SH-SY5Y (cell line): ENCODE measurements around the gene CCDC9.

Experiments used
- GATA2 ChIP-seq: IDR thresholded peaks from 2 replicates; pipeline ENCODE4 v1.6.1; 2011; ENCODE audit warnings: mild to moderate bottlenecking, low read depth, low read length
- GATA3 ChIP-seq: IDR thresholded peaks from 2 replicates; pipeline ENCODE4 v1.6.1; 2011; ENCODE audit warnings: low read depth, mild to moderate bottlenecking, low read length, moderate library complexity

CCDC9 gene

DNA sequence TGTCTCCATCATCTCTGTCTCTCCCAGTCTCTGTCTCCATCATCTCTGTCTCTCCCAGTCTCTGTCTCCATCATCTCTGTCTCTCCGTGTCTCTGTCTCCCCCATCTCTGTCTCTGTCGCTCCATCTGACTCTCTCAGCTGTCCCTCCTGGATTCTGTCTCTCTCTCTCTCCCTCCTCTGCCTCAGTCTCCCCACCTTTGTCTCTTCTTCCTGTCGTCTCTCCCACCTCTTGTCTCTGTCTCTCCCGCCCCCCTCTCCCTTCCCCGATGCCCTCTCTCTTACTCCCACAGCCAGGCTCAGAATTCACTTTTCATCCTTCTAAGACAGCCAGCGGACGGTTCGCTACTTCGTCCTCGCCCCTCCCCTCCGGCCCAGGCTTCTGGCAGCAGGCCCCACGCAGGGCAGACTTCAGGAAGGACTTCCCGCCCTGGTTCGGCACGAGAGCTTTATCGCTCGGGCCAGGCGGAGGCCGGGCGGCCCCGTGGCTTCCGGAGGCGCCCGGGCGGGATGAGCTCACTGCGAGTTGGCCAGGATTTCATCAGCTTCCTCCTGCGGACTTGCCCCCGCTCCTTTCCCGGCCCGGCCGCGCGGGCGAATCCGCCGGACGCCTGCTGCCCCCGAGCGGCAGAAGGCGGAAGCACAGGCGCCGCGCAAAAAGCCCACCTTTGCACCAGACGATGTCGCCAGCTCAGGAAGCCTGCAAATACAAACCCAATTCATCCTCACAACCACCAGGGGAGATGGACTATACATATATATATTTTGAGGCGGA is 12.4 kb upstream of the CCDC9 start:
- TF ChIP-seq GATA2: no peak
- TF ChIP-seq GATA3: no peak

DNA sequence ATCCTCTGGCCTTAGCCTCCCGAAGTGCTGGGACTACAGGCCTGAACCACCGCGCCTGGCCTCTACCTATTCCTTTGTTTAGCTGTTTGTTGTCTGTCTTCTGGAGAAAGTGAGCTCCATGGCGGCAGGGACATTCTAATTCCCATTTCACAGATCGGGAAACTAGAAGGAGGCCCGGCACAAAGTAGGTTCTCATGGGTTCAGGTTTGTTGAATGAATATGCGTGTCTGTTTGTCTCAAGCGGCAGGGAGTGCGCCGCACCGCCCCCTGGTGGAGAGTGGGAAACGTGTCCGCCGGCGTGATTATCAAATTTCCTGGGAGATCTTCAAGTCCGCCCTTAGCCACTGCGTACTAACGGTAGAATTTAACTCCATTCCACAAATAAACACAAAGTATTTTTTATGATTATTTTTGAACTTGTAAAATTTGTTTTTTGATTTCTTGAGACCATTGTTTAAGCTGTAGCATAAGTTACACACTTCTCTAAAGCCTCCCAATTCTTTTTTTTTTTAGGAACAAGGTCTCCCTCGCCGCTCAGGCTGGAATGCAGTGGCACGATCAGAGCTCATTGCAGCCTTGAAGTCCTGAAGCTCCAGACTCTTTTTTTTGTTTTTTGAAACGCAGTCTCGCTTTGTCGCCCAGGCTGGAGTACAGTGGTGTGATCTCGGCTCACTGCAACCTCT is 8.9 kb upstream of the CCDC9 start:
- TF ChIP-seq GATA2 (no peak), GATA3 (no peak)

- no peak for TF ChIP-seq GATA2
- no peak for TF ChIP-seq GATA3
These were observed 2.9 kb upstream of the CCDC9 start for GRCh38 chr19:47253467-47253881.

- TF ChIP-seq GATA3 (no peak), GATA2 (no peak)
These were observed 2.4 kb upstream of the CCDC9 start for GRCh38 chr19:47253970-47254369.

DNA sequence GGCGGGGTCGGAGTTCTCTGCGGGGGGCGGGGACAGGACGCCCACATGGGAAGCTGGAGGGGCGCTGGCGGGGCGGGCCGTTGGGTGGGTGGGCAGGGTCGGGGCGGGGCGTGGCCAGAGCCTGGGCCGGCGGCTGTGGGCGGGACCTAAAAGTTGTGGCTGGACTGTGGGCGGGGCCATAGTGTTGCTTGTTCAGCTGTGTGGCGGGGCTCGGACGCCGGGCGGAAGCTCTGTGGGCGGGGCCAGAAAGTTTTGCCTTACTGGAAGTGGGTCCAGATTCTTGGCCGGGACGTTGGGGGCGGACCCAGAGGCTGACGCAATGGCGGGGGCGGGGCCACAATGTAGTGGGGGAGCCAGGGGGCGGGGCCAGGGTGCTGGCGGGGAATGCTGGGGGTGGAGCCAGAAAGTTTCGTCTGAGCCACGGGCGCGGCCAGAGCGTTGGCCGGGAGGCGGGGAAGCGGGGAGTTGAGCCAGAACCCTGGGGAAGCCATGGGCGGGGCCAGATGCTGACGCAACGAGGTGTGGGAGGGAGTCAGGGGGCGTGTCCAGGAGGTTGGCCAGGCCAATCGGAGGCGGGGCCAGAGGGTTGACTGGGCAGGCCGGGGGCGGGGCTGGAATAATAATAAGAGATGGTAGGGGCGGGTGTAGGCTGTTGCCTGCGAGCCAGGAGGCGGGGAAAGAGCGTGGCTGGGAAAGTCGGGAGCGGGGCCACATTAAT is 527 bp downstream of the CCDC9 start:
- TF ChIP-seq GATA3: no peak
- TF ChIP-seq GATA2: no peak

DNA sequence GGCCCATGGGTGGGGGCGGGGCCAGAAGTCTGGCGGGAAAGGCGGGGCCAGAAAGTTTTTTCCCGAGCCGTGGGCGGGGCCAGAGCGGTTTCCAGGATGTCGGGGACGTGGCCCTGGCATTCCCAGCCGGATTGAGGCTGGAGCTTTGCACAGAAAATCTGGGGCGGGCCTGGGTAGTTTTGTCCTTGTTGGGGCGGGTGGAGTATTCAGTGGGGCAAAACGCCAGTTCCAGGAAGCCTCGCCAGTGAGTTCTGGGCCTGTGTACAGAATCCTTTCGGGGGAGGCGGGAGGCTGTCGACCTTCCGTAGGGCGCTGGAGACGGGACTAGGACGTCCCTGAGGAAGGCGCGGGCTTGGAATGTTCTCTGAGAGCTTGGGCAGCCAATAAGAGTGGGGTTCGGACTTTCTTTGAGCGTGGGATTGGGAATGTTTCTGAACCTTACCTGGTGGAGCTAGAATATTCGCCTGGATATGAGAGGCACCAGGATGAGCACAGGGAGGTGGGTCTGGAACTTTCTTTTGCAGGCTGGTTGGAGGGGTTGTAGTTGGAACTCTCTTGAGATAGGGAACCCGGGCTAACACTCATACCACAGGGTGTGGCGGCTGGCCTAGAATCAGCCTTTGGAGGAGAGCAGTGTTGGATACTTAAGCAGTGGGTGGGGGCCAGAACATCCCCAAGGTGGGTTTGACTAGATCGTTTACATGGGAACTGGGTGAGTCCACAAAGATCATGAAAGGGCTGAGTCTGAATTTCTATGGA is 1.3 kb downstream of the CCDC9 start:
- no peak for TF ChIP-seq GATA3

DNA sequence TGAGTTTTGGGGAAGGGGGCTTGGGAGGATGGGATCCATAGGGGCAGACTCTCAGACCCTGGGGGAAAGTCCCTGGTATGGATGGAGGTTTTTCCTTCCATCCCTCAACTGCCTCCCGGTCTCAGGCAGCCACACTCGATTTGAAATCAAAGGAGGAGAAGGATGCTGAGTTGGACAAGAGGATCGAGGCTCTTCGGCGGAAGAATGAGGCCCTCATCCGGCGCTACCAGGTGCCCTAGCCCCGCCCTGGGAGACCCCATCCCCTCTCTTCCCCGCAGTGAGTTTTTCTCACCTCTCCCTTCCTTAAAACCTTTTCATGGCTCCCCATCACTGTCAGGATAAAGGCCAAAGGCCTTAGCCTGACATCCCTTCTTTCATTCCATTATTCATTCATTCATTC is 2.1 kb downstream of the CCDC9 start:
- TF ChIP-seq GATA3 (no peak), GATA2 (no peak)

GRCh38 chr19:47258895-47259555 is 2.7 kb downstream of the CCDC9 start:
- TF ChIP-seq GATA2 (no peak), GATA3 (no peak)

- TF ChIP-seq GATA2 (no peak), GATA3 (no peak)
These were observed 4.2 kb downstream of the CCDC9 start for GRCh38 chr19:47260476-47260875.

GRCh38 chr19:47264629-47265028 is 8.3 kb downstream of the CCDC9 start:
- TF ChIP-seq GATA2 (no peak), GATA3 (no peak)

- TF ChIP-seq GATA3: no peak
- no peak for TF ChIP-seq GATA2
These were observed 10.1 kb downstream of the CCDC9 start for GRCh38 chr19:47266401-47266941.

DNA sequence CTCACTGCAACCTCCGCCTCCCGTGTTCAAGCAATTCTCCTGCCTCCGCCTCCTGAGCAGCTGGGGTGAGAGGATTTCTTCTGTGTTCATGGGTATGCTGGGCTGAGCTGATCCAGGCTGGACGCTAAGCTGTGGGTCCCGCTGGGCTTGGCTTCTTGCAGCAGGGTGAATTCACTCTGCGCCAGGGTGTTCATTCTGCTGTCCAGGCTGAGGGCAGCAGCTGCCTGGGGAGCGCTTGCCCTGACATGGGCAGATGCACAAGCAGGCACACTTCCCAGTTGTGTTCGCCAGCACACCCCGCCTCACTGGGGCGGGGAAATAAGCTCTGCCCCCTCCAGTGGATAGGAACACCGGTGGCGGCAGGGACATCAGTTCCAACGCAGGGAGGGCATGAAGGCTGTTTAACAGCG is 11.0 kb downstream of the CCDC9 start:
- TF ChIP-seq GATA2 (no peak), GATA3 (no peak)

DNA sequence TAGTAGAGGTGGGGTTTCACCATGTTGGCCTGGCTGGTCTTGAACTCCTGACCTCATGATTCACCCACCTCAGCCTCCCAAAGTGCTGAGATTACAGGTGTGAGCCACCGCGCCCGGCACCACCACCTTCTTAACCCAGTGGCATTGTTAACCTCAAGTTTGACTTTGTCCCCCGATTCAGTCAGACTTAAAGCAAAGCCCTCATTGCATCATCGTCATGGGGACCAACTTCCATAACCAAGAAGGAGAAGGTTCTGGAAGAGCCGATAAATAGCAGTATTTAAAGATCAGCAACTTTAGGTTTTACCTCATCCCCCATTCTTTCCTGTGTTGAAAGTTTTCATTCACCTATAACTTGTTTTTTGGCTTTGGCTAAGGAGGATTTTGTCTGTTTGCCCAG is 11.7 kb downstream of the CCDC9 start:
- TF ChIP-seq GATA3: no peak
- no peak for TF ChIP-seq GATA2
